ENCODE results near the gene RAPGEF6. TPM values are rescaled to one million over a fixed set of nuclear protein-coding genes. Genes with fewer than 3 reads are reported as not detected.

The RAPGEF6 gene
- total and polyA plus RNA-seq, 2 of the 4 experiments (the other 2 are of a cell fraction): 5.8 to 18.8 TPM

- no peak overlapping the region for H3K4me3 ChIP-seq (ENCODE audit: insufficient read depth, low read depth, low read length)
- H4K20me1 ChIP-seq (ENCODE audit: insufficient read depth, low read length): no peaks in the 10 kb centered on the region
- TF ChIP-seq CEBPB (IDR thresholded peaks at IDR 0.05; ENCODE audit: low read depth, low read length): peak; percentile 96
- TF ChIP-seq BHLHE40 (IDR thresholded peaks at IDR 0.05; ENCODE audit: low read depth, low read length): no peak
- TF ChIP-seq USF2 (IDR thresholded peaks at IDR 0.05; ENCODE audit: low read depth, low read length): peak; percentile 70; the same call in 1 of the 2 replicates
- H3K56ac ChIP-seq (ENCODE audit: extremely low read depth, insufficient read depth, low read length): no peak overlapping the region
- no peak overlapping the region for H2BK15ac ChIP-seq (ENCODE audit: low read depth, low read length)
- no peak overlapping the region for H3K18ac ChIP-seq (ENCODE audit: low read depth, low read length)
- H2BK20ac ChIP-seq (ENCODE audit: low read depth, low read length): no peak overlapping the region
- peak; percentile 75 for DNase-seq
- in situ Hi-C loops (cut with MboI; ENCODE audit: low sequenced_read_pairs): no loop called here
- dilution Hi-C loops (cut with HindIII; ENCODE audit: low sequenced_read_pairs, unreplicated experiment): no loop called here
- intact Hi-C loops (cut with micrococcal nuclease): no loop called here
- H3K36me3 ChIP-seq (ENCODE audit: control insufficient read depth, insufficient read depth, low read length): peaks cover 19% of the 10 kb centered on the region
- WGBS, 2 experiments (ENCODE audit: extremely low coverage in 2 of 2, insufficient read length in 1 of 2): no CpG with 5 or more reads among the region's 1 CpG
- no peak overlapping the region for H4K8ac ChIP-seq (ENCODE audit: low read depth in 2 of 2, low read length in 2 of 2)
- H3K9ac ChIP-seq (ENCODE audit: low read depth, low read length): no peak overlapping the region
- H2BK5ac ChIP-seq (ENCODE audit: low read depth, low read length, poor library complexity, severe bottlenecking): peak overlapping the region; percentile 31
- H3K27ac ChIP-seq (ENCODE audit: insufficient read depth, low read length): no peak overlapping the region
- peak overlapping the region; percentile 3; the same call in 1 of the 2 replicates for H3K4me2 ChIP-seq (ENCODE audit: low read depth, low read length)
- peak; percentile 64 for ATAC-seq (ENCODE audit: low read depth)
- H3K14ac ChIP-seq (replicated peaks; ENCODE audit: low read depth, low read length): no peak overlapping the region
- no peak overlapping the region for H3K4ac ChIP-seq (ENCODE audit: low read depth, low read length)
- no peak overlapping the region for H4K5ac ChIP-seq (ENCODE audit: low read depth, low read length)
- H3K9me3 ChIP-seq (ENCODE audit: control insufficient read depth, insufficient read depth, low read length): no peaks in the 10 kb centered on the region
- ChIA-PET POLR2A (ENCODE audit: unreplicated experiment) (no interaction called here), CTCF (interaction anchor here (1.1 kb wide), 1 partner anchor 90 kb away, joined by 4 read pairs; no protein-coding TSS in a partner anchor)
- H2BK120ac ChIP-seq (ENCODE audit: low read depth, low read length): no peak overlapping the region
- H2AK5ac ChIP-seq (ENCODE audit: low read depth, low read length): no peak overlapping the region
- no peaks in the 10 kb centered on the region for H3K27me3 ChIP-seq (ENCODE audit: control insufficient read depth, insufficient read depth, low read length)
- no TSS peak for BruUV-seq (replicated peaks)
- no peak overlapping the region for H2AFZ ChIP-seq (replicated peaks; ENCODE audit: low read length, poor library complexity)
- H3K23ac ChIP-seq (ENCODE audit: low read depth, low read length): no peak overlapping the region
- no peak overlapping the region for H4K91ac ChIP-seq (ENCODE audit: insufficient read depth, low read depth, low read length)
- 0 out of 2 replicates have a peak, but pooled peaks cover 2% of the 10 kb centered on the region for H3K4me1 ChIP-seq (ENCODE audit: control insufficient read depth, insufficient read depth, low read length)
- H3K79me1 ChIP-seq (ENCODE audit: low read depth in 1 of 2, low read length in 2 of 2): peaks cover 8 to 34% of the 10 kb centered on the region in 2 experiments
- peaks cover 3% of the 10 kb centered on the region; the same call in 1 of the 2 replicates for H3K9me1 ChIP-seq (ENCODE audit: insufficient read depth, low read length)
- H2AK9ac ChIP-seq (replicated peaks; ENCODE audit: low read depth, low read length, poor library complexity): no peak overlapping the region
Observed at GRCh38 chr5:131679911-131680310, 44.9 kb upstream of the RAPGEF6 start.

All from IMR-90 (cell line).